Activated CD8-positive, alpha-beta T cell treated with anti-CD3 and anti-CD28 coated beads for 36 hours (primary cell): ENCODE measurements around the gene PRKN. TPM values are rescaled to one million over a fixed set of nuclear protein-coding genes. Genes with fewer than 3 reads are reported as not detected.

Source experiments
- ATAC-seq: fragments of 200-7000 bp; cut with Tn5 transposase; one replicate; pipeline ENCODE4 v1.10.0; 2021; ENCODE audit warnings: mild to moderate bottlenecking, moderate library complexity
- CTCF ChIA-PET: fragments of 350-600 bp; sonication (Branson Sonifier 250); formaldehyde crosslinking; loops from one replicate; lab custom pipeline; 2021; ENCODE audit warnings: antibody characterized with exemption; lab: Charles Lee
- POLR2A ChIA-PET: fragments of 350-600 bp; sonication (Branson Sonifier 250); formaldehyde crosslinking; loops from one replicate; lab custom pipeline; 2021; ENCODE audit warnings: antibody characterized with exemption; lab: Charles Lee
- DNase-seq: peaks from one replicate; pipeline ENCODE4 v3.0.0-alpha.2; 2020
- H3K27ac Mint-ChIP-seq: one replicate; pipeline ENCODE4 v1.8.0; 2021; ENCODE audit warnings: mild to moderate bottlenecking, mixed read lengths
- H3K27me3 Mint-ChIP-seq: one replicate; pipeline ENCODE4 v1.8.0; 2021; ENCODE audit warnings: mixed read lengths
- H3K36me3 Mint-ChIP-seq: one replicate; pipeline ENCODE4 v1.8.0; 2021; ENCODE audit warnings: low read depth, mixed read lengths
- H3K4me1 Mint-ChIP-seq: one replicate; pipeline ENCODE4 v1.8.0; 2021; ENCODE audit warnings: low read depth, mixed read lengths
- H3K4me3 Mint-ChIP-seq: one replicate; pipeline ENCODE4 v1.8.0; 2021; ENCODE audit warnings: mild to moderate bottlenecking, moderate library complexity, mixed read lengths
- H3K9me3 Mint-ChIP-seq: one replicate; pipeline ENCODE4 v1.8.0; 2021; ENCODE audit warnings: mixed read lengths
- CTCF ChIP-seq: fragments of 200-600 bp; IDR thresholded peaks from one replicate; pipeline ENCODE4 v1.8.0; 2022; ENCODE audit warnings: antibody characterized with exemption, mild to moderate bottlenecking
- intact Hi-C: fragments of 100-400 bp; cut with micrococcal nuclease; formaldehyde crosslinking; loops from one replicate; pipeline ENCODE4 v1.10.0; 2022
- total RNA-seq, 2 experiments: library from RNA; stranded (reverse); gene quantifications; one replicate each; pipeline ENCODE4 v1.2.3, GENCODE V29; 2021

PRKN gene
- total RNA-seq, 2 experiments from 2014 or later, result 1.2 to 1.4 TPM

GRCh38 chr6:162543221-162543620 is 184.3 kb downstream of the PRKN start:
- TF ChIP-seq CTCF, result no peak
- Mint-ChIP-seq H3K27me3 (no peaks in the 10 kb centered on the region), H3K4me3 (no peak overlapping the region), H3K27ac (no peak overlapping the region), H3K9me3 (no peaks in the 10 kb centered on the region), H3K4me1 (no peaks in the 10 kb centered on the region), H3K36me3 (no peaks in the 10 kb centered on the region)
- ChIA-PET CTCF (no interaction called here), POLR2A (no interaction called here)
- ATAC-seq, result no peak
- intact Hi-C loops, result no loop called here
- no peak for DNase-seq

DNA sequence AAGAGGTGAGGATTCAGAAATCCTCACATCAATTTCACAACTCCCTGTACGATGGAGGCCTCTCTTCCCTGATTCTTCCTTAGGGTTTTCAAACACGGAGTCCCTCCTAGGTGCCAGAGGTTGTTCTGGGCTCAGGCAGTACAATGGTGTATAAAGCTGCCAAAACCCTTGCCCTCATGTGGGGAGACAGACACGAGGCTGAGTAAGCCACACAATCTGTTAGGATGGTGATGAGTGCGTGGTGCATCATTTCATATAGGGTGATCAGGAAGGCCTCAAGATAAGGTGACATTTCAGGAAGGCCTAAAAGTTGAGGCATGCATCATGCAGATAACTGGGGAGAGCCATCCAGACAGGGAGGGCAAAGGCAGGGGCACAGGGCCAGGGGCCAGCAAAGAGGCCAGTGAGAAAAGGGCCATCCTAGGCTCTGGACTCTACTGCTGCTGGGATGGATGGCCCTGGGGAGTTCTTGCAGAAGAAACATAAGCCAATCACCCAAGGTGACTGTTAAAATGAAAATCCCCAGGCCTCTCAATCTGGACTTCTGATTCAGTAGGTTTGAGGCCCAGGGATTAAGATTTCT is 186.5 kb downstream of the PRKN start:
- no peaks in the 10 kb centered on the region for H3K27me3 Mint-ChIP-seq
- H3K9me3 Mint-ChIP-seq, result no peaks in the 10 kb centered on the region
- DNase-seq (no peak), ATAC-seq (no peak)
- no peaks in the 10 kb centered on the region for H3K4me1 Mint-ChIP-seq
- no peaks in the 10 kb centered on the region for H3K36me3 Mint-ChIP-seq
- TF ChIP-seq CTCF, result no peak
- no peak overlapping the region for H3K4me3 Mint-ChIP-seq
- CTCF ChIA-PET, result no interaction called here
- POLR2A ChIA-PET, result no interaction called here
- no peak overlapping the region for H3K27ac Mint-ChIP-seq
- intact Hi-C loops, result no loop called here

GRCh38 chr6:162539321-162539720 is 188.2 kb downstream of the PRKN start:
- Mint-ChIP-seq H3K9me3 (no peaks in the 10 kb centered on the region), H3K4me3 (no peak overlapping the region), H3K27ac (no peak overlapping the region), H3K27me3 (no peaks in the 10 kb centered on the region), H3K36me3 (no peaks in the 10 kb centered on the region), H3K4me1 (no peaks in the 10 kb centered on the region)
- CTCF ChIA-PET, result no interaction called here
- DNase-seq, result no peak
- TF ChIP-seq CTCF, result no peak
- intact Hi-C loops, result no loop called here
- POLR2A ChIA-PET, result no interaction called here
- ATAC-seq, result no peak

DNA sequence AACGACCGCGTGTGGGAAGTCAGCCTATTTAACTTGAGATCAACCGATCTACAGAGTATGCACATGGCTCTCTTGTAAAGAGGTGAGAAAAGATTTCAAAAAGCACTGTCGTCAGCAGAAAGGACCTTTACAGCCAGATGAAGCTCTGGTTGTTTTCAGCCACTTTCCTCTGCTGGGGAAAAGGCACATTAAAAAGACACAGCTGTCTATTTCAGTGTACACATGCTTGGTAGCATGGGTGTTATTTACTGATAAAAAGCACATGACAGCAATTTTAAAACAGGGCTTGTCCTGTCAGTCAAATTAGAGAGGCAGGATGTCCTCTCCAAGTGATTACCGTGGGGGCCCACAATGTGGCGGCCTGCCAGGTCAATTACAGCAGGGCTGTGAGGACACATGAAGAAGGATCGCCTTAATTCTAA is 188.9 kb downstream of the PRKN start:
- no peak for TF ChIP-seq CTCF
- H3K27me3 Mint-ChIP-seq, result no peaks in the 10 kb centered on the region
- CTCF ChIA-PET, result interaction anchor here (0.6 kb wide), 1 partner anchor 37 kb away, joined by 3 read pairs; no protein-coding TSS in a partner anchor
- H3K36me3 Mint-ChIP-seq, result no peaks in the 10 kb centered on the region
- no peak for DNase-seq
- intact Hi-C loops, result no loop called here
- POLR2A ChIA-PET, result no interaction called here
- H3K27ac Mint-ChIP-seq, result no peak overlapping the region
- H3K4me3 Mint-ChIP-seq, result no peak overlapping the region
- H3K9me3 Mint-ChIP-seq, result no peaks in the 10 kb centered on the region
- ATAC-seq, result no peak
- H3K4me1 Mint-ChIP-seq, result no peaks in the 10 kb centered on the region

DNA sequence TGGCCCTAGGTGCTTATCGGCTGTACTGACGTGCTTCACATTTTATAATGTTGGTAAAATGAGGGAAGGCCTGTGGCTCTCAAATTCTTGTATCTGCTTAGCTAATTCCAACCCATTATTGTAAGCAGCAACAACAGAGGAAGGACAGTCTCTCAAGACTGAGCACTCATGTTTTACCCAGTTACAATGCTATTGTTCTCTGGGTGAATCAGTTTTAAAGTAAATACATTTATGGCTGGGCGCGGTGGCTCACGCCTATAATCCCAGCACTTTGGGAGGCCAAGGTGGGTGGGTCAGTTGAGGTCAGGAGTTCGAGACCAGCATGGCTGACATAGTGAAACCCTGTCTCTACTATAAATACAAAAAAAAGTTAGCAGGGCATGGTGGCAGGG is 194.6 kb downstream of the PRKN start:
- POLR2A ChIA-PET, result no interaction called here
- H3K4me3 Mint-ChIP-seq, result no peak overlapping the region
- H3K9me3 Mint-ChIP-seq, result no peaks in the 10 kb centered on the region
- DNase-seq (no peak), ATAC-seq (no peak)
- H3K4me1 Mint-ChIP-seq, result no peaks in the 10 kb centered on the region
- H3K27me3 Mint-ChIP-seq, result no peaks in the 10 kb centered on the region
- no peak for TF ChIP-seq CTCF
- H3K36me3 Mint-ChIP-seq, result no peaks in the 10 kb centered on the region
- no peak overlapping the region for H3K27ac Mint-ChIP-seq
- CTCF ChIA-PET, result no interaction called here
- intact Hi-C loops, result no loop called here
